Measurements from ENCODE around the gene NPL.

DNA sequence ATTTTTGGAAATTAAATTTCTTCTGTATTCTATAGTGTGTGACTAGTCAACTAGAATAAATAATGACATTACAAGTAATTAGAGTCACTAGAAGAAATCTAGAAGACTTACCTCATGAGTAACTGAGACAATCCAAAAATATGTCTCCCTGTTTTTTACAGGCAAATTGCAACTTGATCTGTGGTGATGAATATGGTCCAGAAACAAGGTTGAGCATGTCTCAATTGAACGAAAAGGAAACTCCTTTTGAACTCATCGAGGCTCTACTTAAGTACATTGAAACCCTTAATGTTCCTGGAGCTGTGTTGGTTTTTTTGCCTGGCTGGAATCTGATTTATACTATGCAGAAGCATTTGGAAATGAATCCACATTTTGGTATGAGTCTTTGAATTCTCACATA lies 86.3 kb downstream of the NPL start:
- TF ChIP-seq FOS (IDR thresholded peaks at IDR 0.05; ENCODE audit: borderline replicate concordance, insufficient read depth, low read length) (no peak), JUN (IDR thresholded peaks at IDR 0.05; ENCODE audit: borderline replicate concordance, insufficient read depth, insufficient read length, low read depth) (no peak), EZH2 (IDR thresholded peaks at IDR 0.05; ENCODE audit: borderline replicate concordance, low read depth, low read length, severe bottlenecking) (no peak), POLR2AphosphoS5 (IDR thresholded peaks at IDR 0.05; ENCODE audit: insufficient read depth, low read depth, low read length) (no peak), POLR2A (IDR thresholded peaks at IDR 0.05; ENCODE audit: low read depth, low read length) (no peak), MYC (IDR thresholded peaks at IDR 0.05; ENCODE audit: low read depth, low read length) (no peak)
- TF ChIP-seq, protein P1, sequence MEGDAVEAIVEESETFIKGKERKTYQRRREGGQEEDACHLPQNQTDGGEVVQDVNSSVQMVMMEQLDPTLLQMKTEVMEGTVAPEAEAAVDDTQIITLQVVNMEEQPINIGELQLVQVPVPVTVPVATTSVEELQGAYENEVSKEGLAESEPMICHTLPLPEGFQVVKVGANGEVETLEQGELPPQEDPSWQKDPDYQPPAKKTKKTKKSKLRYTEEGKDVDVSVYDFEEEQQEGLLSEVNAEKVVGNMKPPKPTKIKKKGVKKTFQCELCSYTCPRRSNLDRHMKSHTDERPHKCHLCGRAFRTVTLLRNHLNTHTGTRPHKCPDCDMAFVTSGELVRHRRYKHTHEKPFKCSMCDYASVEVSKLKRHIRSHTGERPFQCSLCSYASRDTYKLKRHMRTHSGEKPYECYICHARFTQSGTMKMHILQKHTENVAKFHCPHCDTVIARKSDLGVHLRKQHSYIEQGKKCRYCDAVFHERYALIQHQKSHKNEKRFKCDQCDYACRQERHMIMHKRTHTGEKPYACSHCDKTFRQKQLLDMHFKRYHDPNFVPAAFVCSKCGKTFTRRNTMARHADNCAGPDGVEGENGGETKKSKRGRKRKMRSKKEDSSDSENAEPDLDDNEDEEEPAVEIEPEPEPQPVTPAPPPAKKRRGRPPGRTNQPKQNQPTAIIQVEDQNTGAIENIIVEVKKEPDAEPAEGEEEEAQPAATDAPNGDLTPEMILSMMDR (IDR thresholded peaks at IDR 0.05; ENCODE audit: extremely low read depth in 1 of 2, insufficient read depth in 1 of 2, low read depth in 1 of 2, low read length in 2 of 2): no peak
- TF ChIP-seq, protein P2, sequence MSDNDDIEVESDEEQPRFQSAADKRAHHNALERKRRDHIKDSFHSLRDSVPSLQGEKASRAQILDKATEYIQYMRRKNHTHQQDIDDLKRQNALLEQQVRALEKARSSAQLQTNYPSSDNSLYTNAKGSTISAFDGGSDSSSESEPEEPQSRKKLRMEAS (IDR thresholded peaks at IDR 0.05; ENCODE audit: insufficient read depth, insufficient read length): no peak
